HG03342 (cell line): Measurements from ENCODE around the gene SH3TC1.
A peak's percentile ranks its signal among the peaks of the same experiment; 100 is the strongest.

ENCODE experiments used
- ATAC-seq: cut with Tn5 transposase; IDR thresholded peaks from one replicate; pipeline ENCODE4 v1.9.1; 2021; ENCODE audit warnings: mild to moderate bottlenecking, moderate library complexity; ENCODE audit not compliant: unreplicated experiment

The SH3TC1 gene

GRCh38 chr4:8198906-8199593, at the start of gene SH3TC1:
TSS of gene SH3TC1 (plus strand) at chr4:8199290. CDS start at chr4:8205195, 5,905 bp downstream.
- peak; percentile 72 for ATAC-seq

- no peak for ATAC-seq
These were observed 49.4 kb upstream of the SH3TC1 start for GRCh38 chr4:8149664-8150063.

GRCh38 chr4:8150152-8151090, 48.7 kb upstream of the SH3TC1 start:
- ATAC-seq = no peak

- no peak for ATAC-seq
These were observed 47.9 kb upstream of the SH3TC1 start for GRCh38 chr4:8151165-8151650.

GRCh38 chr4:8152090-8152864, 46.8 kb upstream of the SH3TC1 start:
- no peak for ATAC-seq

GRCh38 chr4:8152865-8153257, 46.2 kb upstream of the SH3TC1 start:
- no peak for ATAC-seq

- ATAC-seq = no peak
These were observed 45.6 kb upstream of the SH3TC1 start for GRCh38 chr4:8153441-8153840.

- ATAC-seq = no peak
These were observed 44.0 kb upstream of the SH3TC1 start for GRCh38 chr4:8155048-8155447.

- no peak for ATAC-seq
These were observed 43.2 kb upstream of the SH3TC1 start for GRCh38 chr4:8155660-8156421.

GRCh38 chr4:8156617-8157016, 42.5 kb upstream of the SH3TC1 start:
- no peak for ATAC-seq

GRCh38 chr4:8157496-8157895, 41.6 kb upstream of the SH3TC1 start:
- ATAC-seq = no peak

- ATAC-seq = no peak
These were observed 41.0 kb upstream of the SH3TC1 start for GRCh38 chr4:8157944-8158709.

- peak; percentile 97 for ATAC-seq
These were observed 40.2 kb upstream of the SH3TC1 start, which contains the start of gene ABLIM2 for GRCh38 chr4:8158710-8159536. TSS of gene ABLIM2 (minus strand) at chr4:8158813. CDS start at chr4:8158689, 124 bp downstream.

GRCh38 chr4:8159537-8160232, 39.4 kb upstream of the SH3TC1 start:
- no peak for ATAC-seq

- ATAC-seq = no peak
These were observed 38.9 kb upstream of the SH3TC1 start for GRCh38 chr4:8160233-8160560.

GRCh38 chr4:8160572-8160971, 38.5 kb upstream of the SH3TC1 start:
- ATAC-seq = no peak

- ATAC-seq = no peak
These were observed 36.5 kb upstream of the SH3TC1 start for GRCh38 chr4:8162625-8163024.

GRCh38 chr4:8163026-8163425, 36.1 kb upstream of the SH3TC1 start:
- no peak for ATAC-seq
